Stimulated activated naive CD8-positive, alpha-beta T cell treated with anti-CD3 and anti-CD28 coated beads, Interleukin-15, Interleukin-2, amounts not matched to agents 100 ng/mL and 50 ng/mL, for 24 hours (primary cell): ENCODE results near the gene PBX3.

Source experiments
- H3K27ac Mint-ChIP-seq: one replicate; pipeline ENCODE4 v1.8.0; 2021; ENCODE audit warnings: mild to moderate bottlenecking, mixed read lengths
- H3K27me3 Mint-ChIP-seq: one replicate; pipeline ENCODE4 v1.8.0; 2021; ENCODE audit warnings: mixed read lengths
- H3K36me3 Mint-ChIP-seq: one replicate; pipeline ENCODE4 v1.8.0; 2021; ENCODE audit warnings: low read depth, mixed read lengths
- H3K4me1 Mint-ChIP-seq: one replicate; pipeline ENCODE4 v1.8.0; 2021; ENCODE audit warnings: low read depth, mixed read lengths
- H3K4me3 Mint-ChIP-seq: one replicate; pipeline ENCODE4 v1.8.0; 2021; ENCODE audit warnings: mild to moderate bottlenecking, mixed read lengths
- H3K9me3 Mint-ChIP-seq: one replicate; pipeline ENCODE4 v1.8.0; 2021; ENCODE audit warnings: mixed read lengths

The PBX3 gene

GRCh38 chr9:125744616-125745015, 2.6 kb upstream of the PBX3 start:
- peaks cover 23% of the 10 kb centered on the region for H3K4me1 Mint-ChIP-seq

GRCh38 chr9:125745018-125745417, 2.2 kb upstream of the PBX3 start:
- Mint-ChIP-seq H3K27ac (no peak overlapping the region), H3K27me3 (peaks cover 33% of the 10 kb centered on the region), H3K9me3 (no peaks in the 10 kb centered on the region), H3K36me3 (peaks cover 9% of the 10 kb centered on the region), H3K4me1 (peaks cover 23% of the 10 kb centered on the region), H3K4me3 (peak overlapping the region; percentile 89)

More at GRCh38 chr9:125744616-125745015, 2.6 kb upstream of the PBX3 start:
- no peak overlapping the region for H3K4me3 Mint-ChIP-seq
- peaks cover 33% of the 10 kb centered on the region for H3K27me3 Mint-ChIP-seq
- no peaks in the 10 kb centered on the region for H3K9me3 Mint-ChIP-seq
- peaks cover 9% of the 10 kb centered on the region for H3K36me3 Mint-ChIP-seq
- no peak overlapping the region for H3K27ac Mint-ChIP-seq

GRCh38 chr9:125745682-125746016, 1.5 kb upstream of the PBX3 start:
- H3K4me3 Mint-ChIP-seq = peak overlapping the region; percentile 89
- no peaks in the 10 kb centered on the region for H3K9me3 Mint-ChIP-seq
- H3K27me3 Mint-ChIP-seq = peaks cover 33% of the 10 kb centered on the region
- peaks cover 12% of the 10 kb centered on the region for H3K36me3 Mint-ChIP-seq
- H3K27ac Mint-ChIP-seq = peak overlapping the region; percentile 89
- peaks cover 28% of the 10 kb centered on the region for H3K4me1 Mint-ChIP-seq

GRCh38 chr9:125746017-125746773, 978 bp upstream of the PBX3 start:
- peaks cover 16% of the 10 kb centered on the region for H3K36me3 Mint-ChIP-seq
- peaks cover 31% of the 10 kb centered on the region for H3K4me1 Mint-ChIP-seq
- H3K27ac Mint-ChIP-seq = peak overlapping the region; percentile 89
- peak overlapping the region; percentile 89 for H3K4me3 Mint-ChIP-seq
- peaks cover 33% of the 10 kb centered on the region for H3K27me3 Mint-ChIP-seq
- no peaks in the 10 kb centered on the region for H3K9me3 Mint-ChIP-seq

- no peak overlapping the region for H3K4me3 Mint-ChIP-seq
These were observed 460 bp upstream of the PBX3 start for GRCh38 chr9:125746774-125747052.

GRCh38 chr9:125747765-125748445, 732 bp downstream of the PBX3 start:
- no peaks in the 10 kb centered on the region for H3K9me3 Mint-ChIP-seq
- peaks cover 28% of the 10 kb centered on the region for H3K36me3 Mint-ChIP-seq
- peak overlapping the region; percentile 89 for H3K4me3 Mint-ChIP-seq
- peaks cover 31% of the 10 kb centered on the region for H3K4me1 Mint-ChIP-seq
- H3K27ac Mint-ChIP-seq = peak overlapping the region; percentile 67
- H3K27me3 Mint-ChIP-seq = peaks cover 28% of the 10 kb centered on the region

More at GRCh38 chr9:125746774-125747052, 460 bp upstream of the PBX3 start:
- Mint-ChIP-seq H3K4me1 (peaks cover 31% of the 10 kb centered on the region), H3K9me3 (no peaks in the 10 kb centered on the region), H3K27me3 (peaks cover 33% of the 10 kb centered on the region), H3K27ac (no peak overlapping the region), H3K36me3 (peaks cover 21% of the 10 kb centered on the region)

- H3K4me1 Mint-ChIP-seq = peaks cover 31% of the 10 kb centered on the region
- peaks cover 24% of the 10 kb centered on the region for H3K27me3 Mint-ChIP-seq
- H3K9me3 Mint-ChIP-seq = no peaks in the 10 kb centered on the region
- H3K36me3 Mint-ChIP-seq = peaks cover 29% of the 10 kb centered on the region
- peak overlapping the region; percentile 67 for H3K27ac Mint-ChIP-seq
- peak overlapping the region; percentile 89 for H3K4me3 Mint-ChIP-seq
These were observed 1.4 kb downstream of the PBX3 start for GRCh38 chr9:125748446-125749099.

- peaks cover 34% of the 10 kb centered on the region for H3K4me1 Mint-ChIP-seq
- peaks cover 20% of the 10 kb centered on the region for H3K27me3 Mint-ChIP-seq
- peak overlapping the region; percentile 89 for H3K4me3 Mint-ChIP-seq
- peaks cover 32% of the 10 kb centered on the region for H3K36me3 Mint-ChIP-seq
- no peak overlapping the region for H3K27ac Mint-ChIP-seq
- H3K9me3 Mint-ChIP-seq = no peaks in the 10 kb centered on the region
These were observed 2.2 kb downstream of the PBX3 start for GRCh38 chr9:125749287-125749935.

GRCh38 chr9:125749951-125750626, 2.9 kb downstream of the PBX3 start:
- peaks cover 32% of the 10 kb centered on the region for H3K36me3 Mint-ChIP-seq
- H3K27me3 Mint-ChIP-seq = peaks cover 13% of the 10 kb centered on the region
- no peak overlapping the region for H3K27ac Mint-ChIP-seq
- H3K4me1 Mint-ChIP-seq = peaks cover 33% of the 10 kb centered on the region
- no peaks in the 10 kb centered on the region for H3K9me3 Mint-ChIP-seq
- H3K4me3 Mint-ChIP-seq = no peak overlapping the region

- Mint-ChIP-seq H3K4me3 (no peak overlapping the region), H3K27ac (no peak overlapping the region), H3K27me3 (peaks cover 8% of the 10 kb centered on the region), H3K4me1 (peaks cover 28% of the 10 kb centered on the region), H3K9me3 (no peaks in the 10 kb centered on the region), H3K36me3 (peaks cover 32% of the 10 kb centered on the region)
These were observed 3.4 kb downstream of the PBX3 start for GRCh38 chr9:125750627-125751011.

GRCh38 chr9:125752070-125752628, 5.0 kb downstream of the PBX3 start:
- no peaks in the 10 kb centered on the region for H3K9me3 Mint-ChIP-seq
- H3K27ac Mint-ChIP-seq = no peak overlapping the region
- peaks cover 25% of the 10 kb centered on the region for H3K4me1 Mint-ChIP-seq
- no peak overlapping the region for H3K4me3 Mint-ChIP-seq
- H3K36me3 Mint-ChIP-seq = peaks cover 40% of the 10 kb centered on the region
- H3K27me3 Mint-ChIP-seq = peaks cover 7% of the 10 kb centered on the region

- Mint-ChIP-seq H3K36me3 (peaks cover 36% of the 10 kb centered on the region), H3K4me1 (peaks cover 28% of the 10 kb centered on the region), H3K9me3 (no peaks in the 10 kb centered on the region), H3K27ac (no peak overlapping the region), H3K27me3 (peaks cover 7% of the 10 kb centered on the region), H3K4me3 (no peak overlapping the region)
These were observed 6.9 kb downstream of the PBX3 start for GRCh38 chr9:125754096-125754495.

- Mint-ChIP-seq H3K36me3 (peaks cover 31% of the 10 kb centered on the region), H3K27me3 (peaks cover 11% of the 10 kb centered on the region), H3K27ac (no peak overlapping the region)
These were observed 8.2 kb downstream of the PBX3 start for GRCh38 chr9:125755340-125755739.

GRCh38 chr9:125756518-125756917, 9.3 kb downstream of the PBX3 start:
- Mint-ChIP-seq H3K4me3 (no peak overlapping the region), H3K27ac (no peak overlapping the region), H3K36me3 (peaks cover 21% of the 10 kb centered on the region), H3K9me3 (no peaks in the 10 kb centered on the region), H3K27me3 (peaks cover 11% of the 10 kb centered on the region), H3K4me1 (peaks cover 25% of the 10 kb centered on the region)

More at GRCh38 chr9:125755340-125755739, 8.2 kb downstream of the PBX3 start:
- Mint-ChIP-seq H3K9me3 (no peaks in the 10 kb centered on the region), H3K4me3 (no peak overlapping the region), H3K4me1 (peaks cover 31% of the 10 kb centered on the region)
